C4-2B (cell line): Measurements from ENCODE around the gene RUNX3.

ENCODE experiments used
- ZFX ChIP-seq: fragments of 450-650 bp; IDR thresholded peaks from 2 replicates; pipeline ENCODE4 v1.6.1; 2017
- TF ChIP-seq, protein P1 (sequence below): fragments of 450-650 bp; conservative IDR thresholded peaks from 2 replicates; pipeline ENCODE4 v1.5.1; 2017; ENCODE audit warnings: mild to moderate bottlenecking

DNA sequence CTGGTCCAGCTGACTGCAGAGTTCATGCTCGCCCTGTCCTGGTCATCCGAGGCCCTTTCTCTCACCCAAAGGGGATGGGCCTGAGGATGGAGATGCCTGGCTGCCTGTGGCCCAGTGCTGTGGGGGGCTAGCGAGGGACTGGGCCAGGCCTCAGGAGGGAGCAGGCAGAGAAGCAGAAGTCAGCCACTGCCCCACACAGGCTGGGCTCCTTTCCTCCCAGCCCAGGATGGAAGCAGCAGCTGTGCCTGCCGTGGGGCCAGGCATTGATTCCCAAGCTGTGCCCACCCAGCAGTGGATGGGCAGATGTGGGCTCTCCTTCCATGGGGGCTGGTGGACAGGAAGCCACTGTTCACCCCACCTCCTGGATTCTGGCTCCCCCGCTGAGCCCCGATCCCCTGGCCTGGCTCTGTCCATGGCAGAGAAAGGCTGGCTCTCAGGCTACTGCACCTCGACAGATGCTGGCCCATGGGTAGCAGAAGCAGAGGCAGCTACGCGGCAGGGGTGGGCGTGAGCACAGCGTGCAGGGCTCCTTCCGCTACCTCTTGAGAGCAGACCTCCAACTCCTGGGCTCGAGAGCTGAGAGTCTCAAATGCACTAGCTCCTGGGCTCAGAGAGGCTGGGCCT is 24.6 kb downstream of the RUNX3 start:
- TF ChIP-seq, protein P1, sequence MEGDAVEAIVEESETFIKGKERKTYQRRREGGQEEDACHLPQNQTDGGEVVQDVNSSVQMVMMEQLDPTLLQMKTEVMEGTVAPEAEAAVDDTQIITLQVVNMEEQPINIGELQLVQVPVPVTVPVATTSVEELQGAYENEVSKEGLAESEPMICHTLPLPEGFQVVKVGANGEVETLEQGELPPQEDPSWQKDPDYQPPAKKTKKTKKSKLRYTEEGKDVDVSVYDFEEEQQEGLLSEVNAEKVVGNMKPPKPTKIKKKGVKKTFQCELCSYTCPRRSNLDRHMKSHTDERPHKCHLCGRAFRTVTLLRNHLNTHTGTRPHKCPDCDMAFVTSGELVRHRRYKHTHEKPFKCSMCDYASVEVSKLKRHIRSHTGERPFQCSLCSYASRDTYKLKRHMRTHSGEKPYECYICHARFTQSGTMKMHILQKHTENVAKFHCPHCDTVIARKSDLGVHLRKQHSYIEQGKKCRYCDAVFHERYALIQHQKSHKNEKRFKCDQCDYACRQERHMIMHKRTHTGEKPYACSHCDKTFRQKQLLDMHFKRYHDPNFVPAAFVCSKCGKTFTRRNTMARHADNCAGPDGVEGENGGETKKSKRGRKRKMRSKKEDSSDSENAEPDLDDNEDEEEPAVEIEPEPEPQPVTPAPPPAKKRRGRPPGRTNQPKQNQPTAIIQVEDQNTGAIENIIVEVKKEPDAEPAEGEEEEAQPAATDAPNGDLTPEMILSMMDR: no peak
- no peak for TF ChIP-seq ZFX
